Calu3 (cell line): ENCODE measurements around the gene POLD3. TPM values are rescaled to one million over a fixed set of nuclear protein-coding genes. Genes with fewer than 3 reads are reported as not detected.
A peak's percentile ranks its signal among the peaks of the same experiment; 100 is the strongest.

Experiments
- BruUV-seq: library from RNA; stranded (reverse); fragments of 400-500 nt; replicated peaks from 2 replicates; lab custom pipeline; 2021; lab: Mats Ljungman, UMichigan
- CTCF ChIA-PET: fragments of 300-600 bp; sonication (Branson Sonifier 250); formaldehyde crosslinking; loops from one replicate; lab custom pipeline; 2022; ENCODE audit warnings: antibody characterized with exemption; lab: Charles Lee
- DNase-seq: peaks from one replicate; pipeline ENCODE4 v3.0.0; 2022
- H3K27ac Mint-ChIP-seq: one replicate; pipeline ENCODE4 v1.8.0; 2022; ENCODE audit warnings: mixed read lengths; ENCODE audit not compliant: unreplicated experiment
- H3K27me3 Mint-ChIP-seq: one replicate; pipeline ENCODE4 v1.8.0; 2022; ENCODE audit warnings: mixed read lengths; ENCODE audit not compliant: unreplicated experiment
- H3K36me3 Mint-ChIP-seq: one replicate; pipeline ENCODE4 v1.8.0; 2022; ENCODE audit warnings: mild to moderate bottlenecking, moderate library complexity, mixed read lengths; ENCODE audit not compliant: insufficient read depth, unreplicated experiment
- H3K4me1 Mint-ChIP-seq: one replicate; pipeline ENCODE4 v1.8.0; 2022; ENCODE audit warnings: mild to moderate bottlenecking, low read depth, mixed read lengths; ENCODE audit not compliant: unreplicated experiment
- H3K4me3 Mint-ChIP-seq: one replicate; pipeline ENCODE4 v1.8.0; 2022; ENCODE audit warnings: mild to moderate bottlenecking, low read depth, moderate library complexity, mixed read lengths; ENCODE audit not compliant: unreplicated experiment
- H3K9me3 Mint-ChIP-seq: one replicate; pipeline ENCODE4 v1.8.0; 2022; ENCODE audit warnings: low read depth, mixed read lengths; ENCODE audit not compliant: unreplicated experiment
- intact Hi-C: fragments of 100-400 bp; cut with micrococcal nuclease; formaldehyde crosslinking; loops from one replicate; pipeline ENCODE4 v1.10.0; 2022; ENCODE audit not compliant: unreplicated experiment
- total RNA-seq: library from RNA; stranded (reverse); gene quantifications from 2 replicates; pipeline ENCODE4 v1.2.3, GENCODE V29; 2022
- TF ChIP-seq, protein P1 (sequence below): fragments of 200-600 bp; IDR thresholded peaks from one replicate; pipeline ENCODE4 v1.8.0; 2022; ENCODE audit warnings: antibody characterized with exemption; ENCODE audit not compliant: unreplicated experiment

Gene POLD3
- total RNA-seq, 1 experiment from 2014 or later = 25.1 TPM

DNA sequence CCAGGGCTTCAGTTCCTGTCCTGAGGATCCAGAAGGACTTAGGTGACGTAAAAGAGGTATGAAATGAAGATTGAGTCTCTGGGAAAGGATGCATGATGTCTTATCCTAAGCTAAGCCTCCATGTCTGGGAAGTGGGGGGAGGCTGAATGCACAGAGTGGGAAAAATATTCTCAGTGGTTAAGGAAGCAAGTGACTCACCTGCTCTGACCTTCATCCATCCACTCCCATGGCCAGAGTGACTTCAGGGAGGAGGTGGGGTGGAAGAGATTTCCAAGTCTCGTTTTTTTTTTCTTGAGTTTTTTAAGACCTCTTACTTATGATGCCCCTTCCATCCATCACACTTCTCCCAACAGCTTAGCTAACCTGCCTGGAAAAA is 32.5 kb upstream of the POLD3 start:
- Mint-ChIP-seq H3K36me3 (no peaks in the 10 kb centered on the region), H3K27ac (no peak overlapping the region), H3K9me3 (peaks cover 2% of the 10 kb centered on the region), H3K4me1 (peaks cover 31% of the 10 kb centered on the region), H3K4me3 (no peak overlapping the region), H3K27me3 (no peaks in the 10 kb centered on the region)
- TF ChIP-seq, protein P1, sequence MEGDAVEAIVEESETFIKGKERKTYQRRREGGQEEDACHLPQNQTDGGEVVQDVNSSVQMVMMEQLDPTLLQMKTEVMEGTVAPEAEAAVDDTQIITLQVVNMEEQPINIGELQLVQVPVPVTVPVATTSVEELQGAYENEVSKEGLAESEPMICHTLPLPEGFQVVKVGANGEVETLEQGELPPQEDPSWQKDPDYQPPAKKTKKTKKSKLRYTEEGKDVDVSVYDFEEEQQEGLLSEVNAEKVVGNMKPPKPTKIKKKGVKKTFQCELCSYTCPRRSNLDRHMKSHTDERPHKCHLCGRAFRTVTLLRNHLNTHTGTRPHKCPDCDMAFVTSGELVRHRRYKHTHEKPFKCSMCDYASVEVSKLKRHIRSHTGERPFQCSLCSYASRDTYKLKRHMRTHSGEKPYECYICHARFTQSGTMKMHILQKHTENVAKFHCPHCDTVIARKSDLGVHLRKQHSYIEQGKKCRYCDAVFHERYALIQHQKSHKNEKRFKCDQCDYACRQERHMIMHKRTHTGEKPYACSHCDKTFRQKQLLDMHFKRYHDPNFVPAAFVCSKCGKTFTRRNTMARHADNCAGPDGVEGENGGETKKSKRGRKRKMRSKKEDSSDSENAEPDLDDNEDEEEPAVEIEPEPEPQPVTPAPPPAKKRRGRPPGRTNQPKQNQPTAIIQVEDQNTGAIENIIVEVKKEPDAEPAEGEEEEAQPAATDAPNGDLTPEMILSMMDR = no peak
- CTCF ChIA-PET = no interaction called here
- BruUV-seq = no TSS peak
- DNase-seq = no peak
- intact Hi-C loops = no loop called here

DNA sequence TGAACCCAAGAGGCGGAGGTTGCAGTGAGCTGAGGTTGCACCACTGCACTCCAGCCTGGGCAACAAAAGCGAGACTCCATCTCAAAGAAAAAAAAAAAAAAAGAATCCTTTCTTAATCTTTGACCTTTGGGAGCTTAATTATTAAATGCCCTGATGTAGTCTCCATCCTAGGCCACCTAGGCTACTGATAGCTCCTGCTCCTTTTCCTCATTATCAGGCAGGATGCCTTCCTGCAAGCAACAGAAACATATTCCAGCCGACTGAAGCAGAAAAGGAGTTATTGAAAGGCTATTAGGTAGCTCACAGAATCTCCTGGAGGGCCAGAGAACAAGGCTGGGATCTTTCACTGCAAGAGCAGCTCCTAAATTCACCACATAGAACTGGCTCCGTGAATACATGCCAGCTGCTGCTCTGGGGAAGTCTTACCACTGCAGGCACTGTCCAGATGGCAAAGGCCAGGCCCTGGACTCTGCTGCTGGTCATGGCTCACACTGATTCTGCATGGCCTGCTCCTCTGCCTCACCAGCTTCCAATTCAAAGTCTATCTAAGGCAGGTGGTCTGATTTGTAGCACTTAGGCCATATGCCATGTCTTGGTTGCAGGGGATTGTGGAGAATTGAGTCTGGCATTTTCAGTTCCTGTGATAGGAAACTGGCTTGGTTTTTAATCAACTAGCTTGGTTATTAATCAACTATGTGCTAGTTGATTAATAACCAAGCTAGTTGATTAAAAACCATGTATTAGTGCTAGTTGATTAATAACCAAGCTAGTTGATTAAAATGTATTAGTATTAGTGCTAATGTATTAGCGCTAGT is 26.0 kb upstream of the POLD3 start:
- no TSS peak for BruUV-seq
- Mint-ChIP-seq H3K4me1 (peaks cover 42% of the 10 kb centered on the region), H3K27ac (peak overlapping the region; percentile 39), H3K27me3 (no peaks in the 10 kb centered on the region), H3K4me3 (no peak overlapping the region), H3K9me3 (peaks cover 2% of the 10 kb centered on the region), H3K36me3 (no peaks in the 10 kb centered on the region)
- CTCF ChIA-PET = interaction anchor here (0.7 to 2.1 kb wide), 10 partner anchors 20 to 242 kb away, joined by 3 to 12 read pairs (median 5); partner anchors contain the start of gene LIPT2
- peak; percentile 12 for DNase-seq
- TF ChIP-seq, protein P1 = no peak
- intact Hi-C loops = no loop called here

DNA sequence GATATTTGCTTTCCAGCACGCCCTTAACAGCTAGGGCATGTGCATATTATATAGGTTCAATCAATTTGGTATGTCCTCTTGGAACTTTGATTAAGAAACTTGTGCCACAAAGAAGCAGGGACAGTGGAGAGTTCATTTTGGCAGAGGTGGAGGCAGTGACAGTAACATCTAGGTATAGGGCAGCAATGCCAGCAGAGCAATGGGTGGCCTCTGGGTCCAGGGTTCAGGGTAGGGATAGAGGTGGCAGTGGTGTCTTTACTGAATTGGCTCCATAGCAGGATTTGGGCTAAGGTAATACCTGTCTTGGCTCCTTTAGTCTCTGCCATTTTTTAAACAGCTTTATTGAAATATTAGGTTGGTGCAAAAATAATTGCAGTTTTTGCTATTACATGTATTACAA is 24.4 kb upstream of the POLD3 start:
- Mint-ChIP-seq H3K36me3 (no peaks in the 10 kb centered on the region), H3K4me3 (no peak overlapping the region), H3K4me1 (peaks cover 42% of the 10 kb centered on the region), H3K27ac (no peak overlapping the region), H3K27me3 (no peaks in the 10 kb centered on the region), H3K9me3 (peaks cover 2% of the 10 kb centered on the region)
- intact Hi-C loops = no loop called here
- CTCF ChIA-PET = interaction anchor here (1.4 to 2.1 kb wide), 5 partner anchors 21 to 119 kb away, joined by 4 to 12 read pairs (median 6); partner anchors contain the start of gene LIPT2
- no TSS peak for BruUV-seq
- DNase-seq = no peak
- TF ChIP-seq, protein P1 = no peak

DNA sequence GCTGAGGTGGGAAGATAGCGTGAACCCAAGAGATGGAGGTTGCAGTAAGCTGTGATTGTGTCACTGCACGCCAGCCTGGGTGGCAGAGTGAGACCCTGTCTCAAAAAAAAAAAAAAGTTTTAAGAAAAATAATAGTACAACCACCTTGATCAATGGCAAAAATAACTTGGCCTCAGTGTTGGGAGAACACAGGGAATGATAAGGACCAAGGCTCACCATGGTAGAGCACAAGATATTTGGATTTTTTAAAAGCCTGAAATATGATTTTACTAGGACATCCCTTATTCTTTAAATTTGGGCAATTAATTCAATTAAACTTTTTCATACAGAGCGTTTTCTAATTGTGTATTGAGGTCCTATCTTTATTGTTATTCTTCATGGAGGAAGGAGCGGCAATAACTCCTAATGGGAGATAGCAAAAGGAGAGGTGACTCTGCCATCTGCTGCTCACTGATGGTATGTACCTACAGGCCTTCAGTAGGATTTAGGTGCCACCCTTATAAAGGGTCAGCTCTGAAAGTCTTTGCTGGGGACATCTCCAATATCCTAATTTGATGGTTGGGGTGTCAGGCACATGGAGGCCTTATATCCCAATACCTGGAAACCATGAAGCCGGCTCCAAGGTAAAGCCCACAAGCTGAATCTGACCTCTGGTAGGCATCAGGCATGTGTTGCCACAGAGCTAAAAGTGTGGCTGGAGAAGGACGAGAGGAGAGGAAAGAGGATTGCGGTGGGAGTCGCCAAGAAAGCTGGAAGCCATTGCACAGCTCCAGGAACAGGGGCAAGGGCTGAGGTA is 21.9 kb upstream of the POLD3 start:
- Mint-ChIP-seq H3K36me3 (no peaks in the 10 kb centered on the region), H3K27ac (no peak overlapping the region), H3K27me3 (no peaks in the 10 kb centered on the region), H3K4me3 (no peak overlapping the region), H3K4me1 (peaks cover 24% of the 10 kb centered on the region), H3K9me3 (no peaks in the 10 kb centered on the region)
- TF ChIP-seq, protein P1 = peak; percentile 69
- intact Hi-C loops = loop anchor here (1.0 to 10.0 kb wide), 4 partner anchors 82 to 316 kb away; no protein-coding TSS in a partner anchor
- no TSS peak for BruUV-seq
- CTCF ChIA-PET = interaction anchor here (0.5 to 4.5 kb wide), 9 partner anchors 20 to 121 kb away, joined by 3 to 64 read pairs (median 7); partner anchors contain the start of gene LIPT2
- peak; percentile 70 for DNase-seq
